GOT3 (cell line): ENCODE results near the gene GPR18.
"Not testable (repeated sequence)": the region's sequence is repeated elsewhere in the genome, so short reads cannot be mapped to it uniquely, and the experiment has no call there.

Source experiments
- DNase-seq: peaks from one replicate; lab custom pipeline; 2025; ENCODE audit warnings: mixed read lengths; lab: John Stamatoyannopoulos, UW

GPR18 gene

GRCh38 chr13:99228737-99229691 lies 29.2 kb downstream of the GPR18 start:
- no peak for DNase-seq

GRCh38 chr13:99227909-99228688 lies 30.1 kb downstream of the GPR18 start:
- DNase-seq = no peak

- no peak for DNase-seq
Measured at GRCh38 chr13:99227331-99227900, 30.8 kb downstream of the GPR18 start.

GRCh38 chr13:99226513-99226912 lies 31.7 kb downstream of the GPR18 start:
- no peak for DNase-seq

- no peak for DNase-seq
Measured at GRCh38 chr13:99225078-99225477, 33.1 kb downstream of the GPR18 start.

GRCh38 chr13:99224021-99224420 lies 34.2 kb downstream of the GPR18 start:
- no peak for DNase-seq

- no peak for DNase-seq
Measured at GRCh38 chr13:99223587-99223986, 34.6 kb downstream of the GPR18 start.

GRCh38 chr13:99221567-99222239 lies 36.5 kb downstream of the GPR18 start:
- DNase-seq = no peak

- DNase-seq = no peak
Measured at GRCh38 chr13:99220199-99220935, 37.8 kb downstream of the GPR18 start.

- DNase-seq = no peak
Measured at GRCh38 chr13:99218969-99219368, 39.2 kb downstream of the GPR18 start.

GRCh38 chr13:99218545-99218944 lies 39.6 kb downstream of the GPR18 start:
- DNase-seq = no peak

GRCh38 chr13:99218126-99218525 lies 40.1 kb downstream of the GPR18 start:
- DNase-seq = no peak

GRCh38 chr13:99217461-99218110 lies 40.6 kb downstream of the GPR18 start:
- no peak for DNase-seq

- no peak for DNase-seq
Measured at GRCh38 chr13:99215184-99215830, 42.9 kb downstream of the GPR18 start.

GRCh38 chr13:99214731-99215130 lies 43.4 kb downstream of the GPR18 start:
- DNase-seq = no peak

- no peak for DNase-seq
Measured at GRCh38 chr13:99214232-99214631, 43.9 kb downstream of the GPR18 start.

- no peak for DNase-seq
Measured at GRCh38 chr13:99211421-99212035, 46.7 kb downstream of the GPR18 start.

GRCh38 chr13:99210627-99211026 lies 47.6 kb downstream of the GPR18 start:
- not testable (repeated sequence) for DNase-seq

GRCh38 chr13:99208845-99209527 lies 49.2 kb downstream of the GPR18 start:
- no peak for DNase-seq
